Upper lobe of left lung (tissue), 6 donors: ENCODE data around the gene LRRC74A. TPM values are rescaled to one million over a fixed set of nuclear protein-coding genes. Genes with fewer than 3 reads are reported as not detected.
"Not testable (repeated sequence)": the region's sequence is repeated elsewhere in the genome, so short reads cannot be mapped to it uniquely, and the experiment has no call there.

Source experiments
- ATAC-seq, 2 donors: fragments of 200-7000 bp; cut with Tn5 transposase; one replicate each; pipeline ENCODE4 v1.9.1; 2022; ENCODE audit warnings: mild to moderate bottlenecking in 2 of 2, moderate library complexity in 2 of 2; ENCODE audit not compliant: low FRiP score in 2 of 2
- DNase-seq, 2 donors: peaks; one replicate each; pipeline ENCODE4 v3.0.0-alpha.2; 2019 to 2020
- H3K27ac ChIP-seq, 4 donors: fragments of 200-600 bp; sonication (generic); one replicate each; pipeline ENCODE4 v1.5.1; 2016 to 2019
- H3K27me3 ChIP-seq, 4 donors: fragments of 200-600 bp; sonication (generic); one replicate each; pipeline ENCODE4 v1.5.1; 2017 to 2019
- H3K36me3 ChIP-seq, 4 donors: fragments of 200-600 bp; sonication (generic); one replicate each; pipeline ENCODE4 v1.5.1; 2016 to 2019
- H3K4me1 ChIP-seq, 4 donors: fragments of 200-600 bp; sonication (generic); one replicate each; pipeline ENCODE4 v1.5.1; 2018 to 2019
- H3K4me3 ChIP-seq, 4 donors: fragments of 200-600 bp; sonication (generic); one replicate each; pipeline ENCODE4 v1.5.1; 2017 to 2019; ENCODE audit warnings: mild to moderate bottlenecking in 2 of 4, moderate library complexity in 1 of 4
- H3K9me3 ChIP-seq, 4 donors: fragments of 200-600 bp; sonication (generic); one replicate each; pipeline ENCODE4 v1.5.1; 2018 to 2019
- CTCF ChIP-seq, 6 experiments: fragments of 450-650 bp in 4 of 6; fragments of 200-600 bp in 2 of 6; sonication (generic) in 2 of 6; IDR thresholded peaks; one replicate each; pipeline ENCODE4 v1.5.1; 2016 to 2019; ENCODE audit warnings: antibody characterized with exemption in 6 of 6
- EP300 ChIP-seq, 4 donors: sonication (generic); formaldehyde crosslinking; IDR thresholded peaks; one replicate each; pipeline ENCODE4 v1.5.1; 2017; ENCODE audit warnings: antibody characterized with exemption in 4 of 4, control low read depth in 2 of 4
- POLR2A ChIP-seq, 4 donors: fragments of 450-650 bp; IDR thresholded peaks; one replicate each; pipeline ENCODE4 v1.5.1; 2016 to 2017; ENCODE audit warnings: antibody characterized with exemption in 4 of 4, mild to moderate bottlenecking in 2 of 4
- POLR2AphosphoS5 ChIP-seq, 2 donors: sonication (generic); formaldehyde crosslinking; IDR thresholded peaks; one replicate each; pipeline ENCODE4 v1.5.1; 2017; ENCODE audit warnings: antibody characterized with exemption in 2 of 2
- WGBS, 2 donors: methylation state at CpG; one replicate each; pipeline ENCODE4 v1.1.5; 2017 to 2018; 5-methylcytosine and 5-hydroxymethylcytosine counted together
- total RNA-seq, 6 donors: library from RNA; depleted of rRNA in 4 of 6; stranded (reverse); fragments of >200 nt in 4 of 6; gene quantifications; one replicate each; pipeline versions ENCODE4 v1.1.0 to v1.2.1, GENCODE V29; 2016 to 2021
- donor health status: DM: no; HTN: no; CAD: no; lungs with moderate emphysema.
- donor health status: DM: no; HTN: yes; CAD: no; lungs with severe emphysema.

Gene LRRC74A
- total RNA-seq, 6 donors from 2014 or later, result not detected

GRCh38 chr14:76894308-76894707 is 68.1 kb downstream of the LRRC74A start:
- no peaks in the 10 kb centered on the region for H3K27me3 ChIP-seq
- DNase-seq, result no peak
- no peaks in the 10 kb centered on the region for H3K36me3 ChIP-seq
- peaks cover 0 to 6% (median 3%) of the 10 kb centered on the region in 4 donors for H3K9me3 ChIP-seq
- H3K4me3 ChIP-seq, result no peak overlapping the region
- peaks cover 0 to 10% (median 0%) of the 10 kb centered on the region in 4 donors for H3K4me1 ChIP-seq
- WGBS, 2 donors, result 84 to 93% methylated on average over 5 of the region's 5 CpGs
- TF ChIP-seq CTCF (IDR thresholded peaks at IDR 0.05) (no peak), POLR2A (IDR thresholded peaks at IDR 0.05) (no peak), POLR2AphosphoS5 (IDR thresholded peaks at IDR 0.05) (no peak), EP300 (IDR thresholded peaks at IDR 0.05) (no peak)
- no peak overlapping the region for H3K27ac ChIP-seq
- ATAC-seq, result no peak

GRCh38 chr14:76898006-76898405 is 71.8 kb downstream of the LRRC74A start:
- not testable (repeated sequence) for H3K4me3 ChIP-seq, ATAC-seq, H3K36me3 ChIP-seq, H3K27ac ChIP-seq, H3K9me3 ChIP-seq, H3K27me3 ChIP-seq
- WGBS, 2 donors, result 93% methylated on average over 3 of the region's 37 CpGs; no CpG with 5 or more reads in 1 of the 2 donors
- peaks cover under 1 to 12% (median 3%) of the 10 kb centered on the region in 4 donors for H3K4me1 ChIP-seq
- DNase-seq, result peak in 1 of 2 donors; percentile 80

GRCh38 chr14:76900682-76901081 is 74.5 kb downstream of the LRRC74A start:
- H3K9me3 ChIP-seq, result no peaks in the 10 kb centered on the region
- no peak for DNase-seq
- no peak for TF ChIP-seq EP300 (IDR thresholded peaks at IDR 0.05)
- no peak for TF ChIP-seq CTCF (IDR thresholded peaks at IDR 0.05)
- TF ChIP-seq POLR2AphosphoS5 (IDR thresholded peaks at IDR 0.05), result no peak
- no peak for TF ChIP-seq POLR2A (IDR thresholded peaks at IDR 0.05)
- ATAC-seq, result no peak
- WGBS, 2 donors, result 80 to 87% methylated on average over 4 of the region's 4 CpGs
- H3K27me3 ChIP-seq, result no peaks in the 10 kb centered on the region
- H3K36me3 ChIP-seq, result no peaks in the 10 kb centered on the region
- H3K4me1 ChIP-seq, result peaks cover 18 to 31% (median 22%) of the 10 kb centered on the region in 4 donors
- peak overlapping the region in 2 of 4 donors; percentile 11 to 30 for H3K27ac ChIP-seq
- no peak overlapping the region for H3K4me3 ChIP-seq

GRCh38 chr14:76901171-76902055 is 75.2 kb downstream of the LRRC74A start:
- H3K9me3 ChIP-seq, result no peaks in the 10 kb centered on the region
- DNase-seq, result no peak
- H3K4me3 ChIP-seq, result no peak overlapping the region
- no peak for TF ChIP-seq EP300 (IDR thresholded peaks at IDR 0.05)
- no peak for TF ChIP-seq POLR2AphosphoS5 (IDR thresholded peaks at IDR 0.05)
- no peak for TF ChIP-seq CTCF (IDR thresholded peaks at IDR 0.05)
- no peak for TF ChIP-seq POLR2A (IDR thresholded peaks at IDR 0.05)
- ATAC-seq, result no peak
- no peaks in the 10 kb centered on the region for H3K27me3 ChIP-seq
- peak overlapping the region in 2 of 4 donors; percentile 30 to 39 for H3K27ac ChIP-seq
- WGBS, 2 donors, result 72 to 79% methylated on average over 6 of the region's 6 CpGs
- H3K36me3 ChIP-seq, result no peaks in the 10 kb centered on the region
- peaks cover 19 to 32% (median 24%) of the 10 kb centered on the region in 4 donors for H3K4me1 ChIP-seq

- TF ChIP-seq POLR2A (IDR thresholded peaks at IDR 0.05), result no peak
- TF ChIP-seq POLR2AphosphoS5 (IDR thresholded peaks at IDR 0.05), result peak; percentile 21 to 24
- TF ChIP-seq CTCF (IDR thresholded peaks at IDR 0.05), result no peak
- no peak for TF ChIP-seq EP300 (IDR thresholded peaks at IDR 0.05)
- H3K36me3 ChIP-seq, result no peaks in the 10 kb centered on the region
- H3K9me3 ChIP-seq, result no peaks in the 10 kb centered on the region
- no peak for DNase-seq
- WGBS, 2 donors, result 72 to 79% methylated on average over 5 of the region's 5 CpGs
- H3K4me1 ChIP-seq, result peaks cover 19 to 32% (median 24%) of the 10 kb centered on the region in 4 donors
- no peak overlapping the region for H3K4me3 ChIP-seq
- no peaks in the 10 kb centered on the region for H3K27me3 ChIP-seq
- peak overlapping the region in 3 of 4 donors; percentile 26 to 67 (median 51) for H3K27ac ChIP-seq
- ATAC-seq, result no peak
These were observed 76.4 kb downstream of the LRRC74A start for GRCh38 chr14:76902591-76902990.
